ENCODE data around the gene PPP2R2C.

DNA sequence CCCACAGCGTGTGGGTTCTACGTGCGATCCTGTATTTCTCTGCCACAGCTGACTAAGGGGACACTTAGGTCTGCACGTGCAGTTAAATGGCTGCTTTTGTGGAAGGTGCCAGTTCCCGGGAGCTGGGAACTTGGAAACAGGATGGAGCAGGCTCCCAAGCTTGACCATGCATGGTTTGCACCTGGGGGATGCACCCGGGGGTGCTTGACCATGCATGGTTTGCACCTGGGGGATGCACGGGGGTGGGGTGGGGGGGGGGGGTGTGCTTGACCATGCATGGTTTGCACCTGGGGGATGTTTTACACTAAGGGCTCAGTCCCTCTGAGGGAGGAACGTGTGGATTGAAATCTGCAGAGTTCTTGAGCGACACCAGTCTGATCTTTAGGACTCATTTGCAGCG lies 197.1 kb downstream of the PPP2R2C start:
- TF ChIP-seq, protein P1, sequence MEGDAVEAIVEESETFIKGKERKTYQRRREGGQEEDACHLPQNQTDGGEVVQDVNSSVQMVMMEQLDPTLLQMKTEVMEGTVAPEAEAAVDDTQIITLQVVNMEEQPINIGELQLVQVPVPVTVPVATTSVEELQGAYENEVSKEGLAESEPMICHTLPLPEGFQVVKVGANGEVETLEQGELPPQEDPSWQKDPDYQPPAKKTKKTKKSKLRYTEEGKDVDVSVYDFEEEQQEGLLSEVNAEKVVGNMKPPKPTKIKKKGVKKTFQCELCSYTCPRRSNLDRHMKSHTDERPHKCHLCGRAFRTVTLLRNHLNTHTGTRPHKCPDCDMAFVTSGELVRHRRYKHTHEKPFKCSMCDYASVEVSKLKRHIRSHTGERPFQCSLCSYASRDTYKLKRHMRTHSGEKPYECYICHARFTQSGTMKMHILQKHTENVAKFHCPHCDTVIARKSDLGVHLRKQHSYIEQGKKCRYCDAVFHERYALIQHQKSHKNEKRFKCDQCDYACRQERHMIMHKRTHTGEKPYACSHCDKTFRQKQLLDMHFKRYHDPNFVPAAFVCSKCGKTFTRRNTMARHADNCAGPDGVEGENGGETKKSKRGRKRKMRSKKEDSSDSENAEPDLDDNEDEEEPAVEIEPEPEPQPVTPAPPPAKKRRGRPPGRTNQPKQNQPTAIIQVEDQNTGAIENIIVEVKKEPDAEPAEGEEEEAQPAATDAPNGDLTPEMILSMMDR (conservative IDR thresholded peaks at IDR 0.05; ENCODE audit: low read depth, low read length) = no peak
- TF ChIP-seq EZH2 (IDR thresholded peaks at IDR 0.05; ENCODE audit: borderline replicate concordance, low read depth, low read length, poor library complexity, severe bottlenecking) = no peak
